SK-N-SH (cell line): ENCODE measurements around the gene NDRG2. TPM values are rescaled to one million over a fixed set of nuclear protein-coding genes. Genes with fewer than 3 reads are reported as not detected.

ENCODE experiments used
- CTCF ChIA-PET: fragments of 300-600, 350-600 bp; formaldehyde crosslinking; extraction: SDS; loops from one replicate; lab custom pipeline; 2021; lab: Yijun Ruan, JAX
- POLR2A ChIA-PET: fragments of 350-600 bp; sonication (Branson Sonifier 250); formaldehyde crosslinking; extraction: SDS; loops from one replicate; lab custom pipeline; 2020; ENCODE audit warnings: antibody characterized with exemption, inconsistent platforms; lab: Yijun Ruan, JAX
- DNase-seq: peaks from one replicate; pipeline ENCODE4 v3.0.0; 2012
- H2AFZ ChIP-seq: fragments of 200-600 bp; sonication (generic); 2 replicates; pipeline ENCODE4 v1.8.1; 2016; ENCODE audit warnings: antibody characterized with exemption, mild to moderate bottlenecking, low read depth
- H3F3A ChIP-seq: fragments of 200-600 bp; sonication (generic); replicated peaks from 2 replicates; pipeline ENCODE3; 2016; ENCODE audit warnings: antibody characterized with exemption, mild to moderate bottlenecking; ENCODE audit not compliant: insufficient read depth
- H3K27ac ChIP-seq, 2 experiments: fragments of 200-500 bp in 1 of 2; fragments of 200-600 bp in 1 of 2; sonication (Bioruptor generic) in 1 of 2; sonication (generic), shearing (Covaris generic) in 1 of 2; 2 replicates each; pipeline versions ENCODE4 v1.5.1 to v1.6.1; 2014 to 2016; ENCODE audit warnings: low read depth in 2 of 2, inconsistent platforms in 1 of 2, low read length in 1 of 2, mild to moderate bottlenecking in 1 of 2, mixed read lengths in 1 of 2
- H3K27me3 ChIP-seq: fragments of 200-600 bp; sonication (generic), shearing (Covaris generic); 2 replicates; pipeline ENCODE4 v1.6.1; 2016; ENCODE audit warnings: mixed run types; ENCODE audit not compliant: insufficient read depth
- H3K36me3 ChIP-seq, 2 experiments: fragments of 200-500 bp in 1 of 2; fragments of 200-600 bp in 1 of 2; sonication (Bioruptor generic) in 1 of 2; sonication (generic) in 1 of 2; replicated peaks in 1 of 2; 2 replicates each; pipeline versions ENCODE3 to v1.5.1; 2014 to 2016; ENCODE audit warnings: low read length in 1 of 2, mild to moderate bottlenecking in 1 of 2; ENCODE audit not compliant: insufficient read depth in 2 of 2, control insufficient read depth in 1 of 2
- H3K4me1 ChIP-seq, 2 experiments: fragments of 200-500 bp in 1 of 2; fragments of 200-600 bp in 1 of 2; sonication (Bioruptor generic) in 1 of 2; sonication (generic), shearing (Covaris generic) in 1 of 2; 2 replicates each; pipeline versions ENCODE4 v1.5.1 to v1.6.1; 2014 to 2016; ENCODE audit warnings: low read depth in 1 of 2, low read length in 1 of 2, mixed run types in 1 of 2; ENCODE audit not compliant: insufficient read depth in 2 of 2, control insufficient read depth in 1 of 2
- H3K4me2 ChIP-seq: fragments of 200-600 bp; sonication (generic), shearing (Covaris generic); 2 replicates; pipeline ENCODE4 v1.6.1; 2017; ENCODE audit warnings: mixed run types
- H3K4me3 ChIP-seq, 2 experiments: fragments of 200-500 bp in 1 of 2; fragments of 200-600 bp in 1 of 2; sonication (Bioruptor generic) in 1 of 2; sonication (generic), shearing (Covaris generic) in 1 of 2; 2 replicates each; pipeline versions ENCODE4 v1.5.1 to v1.8.1; 2014 to 2016; ENCODE audit warnings: low read depth in 2 of 2, inconsistent platforms in 1 of 2, low read length in 1 of 2, mild to moderate bottlenecking in 1 of 2, mixed read lengths in 1 of 2, moderate library complexity in 1 of 2
- H3K79me2 ChIP-seq: fragments of 200-600 bp; sonication (generic); 2 replicates; pipeline ENCODE4 v1.8.1; 2017; ENCODE audit warnings: mild to moderate bottlenecking; ENCODE audit not compliant: insufficient read depth
- H3K9ac ChIP-seq: fragments of 200-600 bp; sonication (generic); 2 replicates; pipeline ENCODE4 v1.6.1; 2017; ENCODE audit warnings: mixed run types
- H3K9me2 ChIP-seq: fragments of 200-600 bp; sonication (generic); 2 replicates; pipeline ENCODE4 v1.6.1; 2017; ENCODE audit warnings: mixed run types
- H3K9me3 ChIP-seq: fragments of 200-600 bp; sonication (generic); 2 replicates; pipeline ENCODE4 v1.6.1; 2017; ENCODE audit warnings: mixed run types, mild to moderate bottlenecking, moderate library complexity
- H4K20me1 ChIP-seq: fragments of 200-600 bp; sonication (generic); 2 replicates; pipeline ENCODE4 v1.6.1; 2017; ENCODE audit warnings: mild to moderate bottlenecking, mixed run types; ENCODE audit not compliant: insufficient read depth
- CHD2 ChIP-seq: fragments of 150-350 bp; IDR thresholded peaks from 2 replicates; pipeline ENCODE4 v1.6.1; 2018; ENCODE audit warnings: low read length; ENCODE audit not compliant: partially characterized antibody
- EP300 ChIP-seq, 2 experiments: IDR thresholded peaks; 2 replicates each; pipeline versions ENCODE4 v1.4.0 to v1.6.1; 2012; ENCODE audit warnings: borderline replicate concordance in 1 of 2, low read depth in 1 of 2, low read length in 1 of 2
- FOSL2 ChIP-seq: IDR thresholded peaks from 2 replicates; pipeline ENCODE4 v1.4.0; 2012; ENCODE audit warnings: low read depth, mild to moderate bottlenecking, moderate library complexity, borderline replicate concordance
- GABPA ChIP-seq: IDR thresholded peaks from 2 replicates; pipeline ENCODE4 v1.4.0; 2012; ENCODE audit warnings: low read depth, mild to moderate bottlenecking
- GATA2 ChIP-seq: sonication (generic); formaldehyde crosslinking; IDR thresholded peaks from 2 replicates; pipeline ENCODE4 v1.5.0; 2020; ENCODE audit warnings: mild to moderate bottlenecking, missing genetic modification reagents
- NFIC ChIP-seq: IDR thresholded peaks from 2 replicates; pipeline ENCODE4 v1.4.0; 2012; ENCODE audit warnings: borderline replicate concordance
- NRF1 ChIP-seq: IDR thresholded peaks from 2 replicates; pipeline ENCODE4 v1.6.1; 2012; ENCODE audit warnings: low read depth, mild to moderate bottlenecking, low read length
- POLR2AphosphoS5 ChIP-seq: IDR thresholded peaks from 2 replicates; pipeline ENCODE4 v1.6.1; 2012; ENCODE audit warnings: low read depth, low read length
- RFX5 ChIP-seq: IDR thresholded peaks from 2 replicates; pipeline ENCODE4 v1.6.1; 2012; ENCODE audit warnings: mild to moderate bottlenecking, improper control_type of control experiment, low read length
- TCF12 ChIP-seq: IDR thresholded peaks from 2 replicates; pipeline ENCODE4 v1.4.0; 2012
- WGBS: methylation state at CpG from one replicate; pipeline ENCODE4 v1.1.6; 2017; ENCODE audit warnings: low lambda C conversion rate; 5-methylcytosine and 5-hydroxymethylcytosine counted together
- polyA plus RNA-seq, 3 experiments: library from polyadenylated mRNA; depleted of rRNA; stranded (reverse); fragments of >200 nt; gene quantifications; 2 replicates each; pipeline ENCODE4 v1.2.3, GENCODE V29; 2012
- TF ChIP-seq, protein P1 (sequence below): IDR thresholded peaks from 2 replicates; pipeline ENCODE4 v1.4.0; 2012; ENCODE audit warnings: low read depth
- TF ChIP-seq, protein P2 (sequence below): IDR thresholded peaks from 2 replicates; pipeline ENCODE4; 2012

Gene NDRG2
- polyA plus RNA-seq, 1 of the 3 experiments (the other 2 are of a cell fraction), result 15.8 TPM

DNA sequence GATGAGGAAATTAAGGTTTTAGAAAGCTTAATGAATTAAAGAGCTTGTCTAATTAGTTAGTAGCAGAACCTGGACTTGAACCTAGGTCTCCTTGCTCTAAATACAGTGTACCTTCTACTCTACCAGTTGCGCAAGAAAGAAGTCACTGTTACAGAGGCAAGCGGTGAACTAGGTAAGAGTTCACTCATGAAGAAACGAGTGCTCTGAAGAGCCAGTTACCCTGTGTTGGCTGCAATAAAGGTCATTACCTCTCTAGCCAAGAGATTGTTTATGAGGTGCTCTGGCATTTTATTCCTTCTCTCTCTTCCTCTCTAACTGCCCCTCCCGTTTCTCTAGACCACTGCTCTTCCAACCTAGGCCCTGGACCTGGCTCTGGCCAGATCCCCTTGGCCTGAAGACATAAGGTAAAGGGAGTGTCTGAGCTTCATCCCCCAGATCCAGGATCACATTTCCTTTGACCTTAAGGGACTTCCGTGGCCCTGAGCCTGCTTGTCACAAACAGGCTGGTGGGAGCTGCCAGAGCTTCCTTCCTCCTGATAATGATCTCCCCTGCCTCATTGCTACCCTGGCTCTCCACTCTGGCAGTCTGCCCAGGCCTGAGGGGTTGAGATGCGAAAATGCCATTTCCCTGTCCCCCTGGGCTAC lies 19.2 kb upstream of the NDRG2 start:
- H3K4me2 ChIP-seq, result no peak overlapping the region
- H3K79me2 ChIP-seq, result no peaks in the 10 kb centered on the region
- 55% methylated on average over 5 of the region's 6 CpGs for WGBS
- no peaks in the 10 kb centered on the region for H3K27me3 ChIP-seq
- H2AFZ ChIP-seq, result no peak overlapping the region
- H3K4me3 ChIP-seq, result no peak overlapping the region
- H4K20me1 ChIP-seq, result no peaks in the 10 kb centered on the region
- H3K27ac ChIP-seq, result no peak overlapping the region
- H3F3A ChIP-seq, result peaks cover 1% of the 10 kb centered on the region
- TF ChIP-seq NRF1 (no peak), NFIC (peak; percentile 68; the same call in 1 of the 2 replicates), TCF12 (peak; percentile 24), GATA2 (peak; percentile 60)
- no peak overlapping the region for H3K9ac ChIP-seq
- ChIA-PET POLR2A (interaction anchor here (1.8 kb wide), 1 partner anchor 29 kb away, joined by 6 read pairs; no protein-coding TSS in a partner anchor), CTCF (interaction anchor here (0.7 to 7.0 kb wide), 9 partner anchors 9 to 353 kb away, joined by 3 to 248 read pairs (median 3); partner anchors contain the start of genes NDRG2 and RNASE13)
- no peaks in the 10 kb centered on the region for H3K36me3 ChIP-seq
- peak; percentile 53 for DNase-seq
- H3K4me1 ChIP-seq, result peaks cover 13 to 20% of the 10 kb centered on the region in 2 experiments; a peak in 3 of 4 replicates
- no peaks in the 10 kb centered on the region for H3K9me2 ChIP-seq
- H3K9me3 ChIP-seq, result no peaks in the 10 kb centered on the region

DNA sequence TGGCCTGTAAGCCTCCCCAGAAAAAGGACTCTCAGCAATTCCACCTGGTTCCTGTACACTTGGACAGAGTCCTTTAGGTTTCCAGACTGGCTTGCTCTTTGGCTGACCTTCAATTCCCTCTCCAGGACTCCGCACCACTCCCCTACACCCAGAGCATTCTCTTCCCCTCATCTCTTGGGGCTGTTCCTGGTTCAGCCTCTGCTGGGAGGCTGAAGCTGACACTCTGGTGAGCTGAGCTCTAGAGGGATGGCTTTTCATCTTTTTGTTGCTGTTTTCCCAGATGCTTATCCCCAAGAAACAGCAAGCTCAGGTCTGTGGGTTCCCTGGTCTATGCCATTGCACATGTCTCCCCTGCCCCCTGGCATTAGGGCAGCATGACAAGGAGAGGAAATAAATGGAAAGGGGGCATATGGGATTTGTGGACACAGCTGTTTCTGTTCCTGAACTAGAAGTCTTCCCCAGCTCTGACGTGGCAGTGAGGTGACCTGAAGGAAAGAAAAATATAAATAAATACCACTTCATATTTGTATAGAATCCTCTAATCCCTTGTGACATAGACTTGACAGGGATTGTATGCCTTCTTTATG lies 18.6 kb upstream of the NDRG2 start:
- Histone ChIP-seq H3K4me3 (no peak overlapping the region), H4K20me1 (no peaks in the 10 kb centered on the region), H3K36me3 (no peaks in the 10 kb centered on the region), H3K27ac (no peak overlapping the region), H3F3A (no peaks in the 10 kb centered on the region), H3K9me3 (no peaks in the 10 kb centered on the region), H3K9ac (no peak overlapping the region), H3K27me3 (no peaks in the 10 kb centered on the region), H3K9me2 (no peaks in the 10 kb centered on the region), H3K4me1 (peaks cover 13 to 20% of the 10 kb centered on the region in 2 experiments; a peak in 3 of 4 replicates), H3K4me2 (no peak overlapping the region), H2AFZ (no peak overlapping the region), H3K79me2 (no peaks in the 10 kb centered on the region)
- no peak for DNase-seq
- 89% methylated on average over 2 of the region's 2 CpGs for WGBS
- TF ChIP-seq FOSL2 (no peak), CHD2 (no peak), RFX5 (no peak)
- ChIA-PET CTCF (interaction anchor here (0.8 to 7.0 kb wide), 7 partner anchors 25 to 72 kb away, joined by 3 to 248 read pairs (median 5); partner anchors contain the start of gene NDRG2), POLR2A (interaction anchor here (1.8 kb wide), 1 partner anchor 28 kb away, joined by 6 read pairs; no protein-coding TSS in a partner anchor)

DNA sequence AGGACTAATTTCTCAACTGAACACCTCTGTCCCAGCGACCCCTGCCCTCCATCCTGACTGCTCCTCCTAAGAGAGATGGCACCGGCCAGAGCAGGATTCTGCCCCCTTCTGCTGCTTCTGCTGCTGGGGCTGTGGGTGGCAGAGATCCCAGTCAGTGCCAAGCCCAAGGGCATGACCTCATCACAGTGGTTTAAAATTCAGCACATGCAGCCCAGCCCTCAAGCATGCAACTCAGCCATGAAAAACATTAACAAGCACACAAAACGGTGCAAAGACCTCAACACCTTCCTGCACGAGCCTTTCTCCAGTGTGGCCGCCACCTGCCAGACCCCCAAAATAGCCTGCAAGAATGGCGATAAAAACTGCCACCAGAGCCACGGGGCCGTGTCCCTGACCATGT lies 18.1 kb upstream of the NDRG2 start:
- no peak overlapping the region for H3K9ac ChIP-seq
- no peaks in the 10 kb centered on the region for H3K79me2 ChIP-seq
- H3F3A ChIP-seq, result no peaks in the 10 kb centered on the region
- ChIA-PET CTCF (interaction anchor here (0.8 to 7.0 kb wide), 4 partner anchors 26 to 50 kb away, joined by 3 to 248 read pairs (median 9); partner anchors contain the start of gene NDRG2), POLR2A (interaction anchor here (1.8 kb wide), 1 partner anchor 28 kb away, joined by 6 read pairs; no protein-coding TSS in a partner anchor)
- H3K27me3 ChIP-seq, result no peaks in the 10 kb centered on the region
- no peak overlapping the region for H3K27ac ChIP-seq
- H3K36me3 ChIP-seq, result no peaks in the 10 kb centered on the region
- H3K9me3 ChIP-seq, result no peaks in the 10 kb centered on the region
- no peak overlapping the region for H3K4me2 ChIP-seq
- WGBS, result 82% methylated on average over 7 of the region's 8 CpGs
- no peaks in the 10 kb centered on the region for H3K9me2 ChIP-seq
- H3K4me1 ChIP-seq, result peaks cover 13 to 20% of the 10 kb centered on the region in 2 experiments; a peak in 3 of 4 replicates
- no peaks in the 10 kb centered on the region for H4K20me1 ChIP-seq
- no peak overlapping the region for H2AFZ ChIP-seq
- no peak for DNase-seq
- no peak overlapping the region for H3K4me3 ChIP-seq
- TF ChIP-seq, protein P1, sequence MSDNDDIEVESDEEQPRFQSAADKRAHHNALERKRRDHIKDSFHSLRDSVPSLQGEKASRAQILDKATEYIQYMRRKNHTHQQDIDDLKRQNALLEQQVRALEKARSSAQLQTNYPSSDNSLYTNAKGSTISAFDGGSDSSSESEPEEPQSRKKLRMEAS, result peak; percentile 29; the same call in 1 of the 2 replicates
- no peak for TF ChIP-seq TCF12
- TF ChIP-seq POLR2AphosphoS5, result no peak
- TF ChIP-seq GABPA, result no peak
- TF ChIP-seq NRF1, result no peak
- TF ChIP-seq EP300 (IDR thresholded peaks at IDR 0.05; ENCODE audit: borderline replicate concordance in 1 of 2, low read depth in 1 of 2, low read length in 1 of 2), result no peak
- TF ChIP-seq NFIC, result no peak
- TF ChIP-seq, protein P2, sequence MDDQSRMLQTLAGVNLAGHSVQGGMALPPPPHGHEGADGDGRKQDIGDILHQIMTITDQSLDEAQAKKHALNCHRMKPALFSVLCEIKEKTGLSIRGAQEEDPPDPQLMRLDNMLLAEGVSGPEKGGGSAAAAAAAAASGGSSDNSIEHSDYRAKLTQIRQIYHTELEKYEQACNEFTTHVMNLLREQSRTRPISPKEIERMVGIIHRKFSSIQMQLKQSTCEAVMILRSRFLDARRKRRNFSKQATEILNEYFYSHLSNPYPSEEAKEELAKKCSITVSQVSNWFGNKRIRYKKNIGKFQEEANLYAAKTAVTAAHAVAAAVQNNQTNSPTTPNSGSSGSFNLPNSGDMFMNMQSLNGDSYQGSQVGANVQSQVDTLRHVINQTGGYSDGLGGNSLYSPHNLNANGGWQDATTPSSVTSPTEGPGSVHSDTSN, result no peak
